Inferior parietal cortex (tissue), 1 donor: ENCODE measurements around the gene SMIM14.
"Not testable (repeated sequence)": the region's sequence is repeated elsewhere in the genome, so short reads cannot be mapped to it uniquely, and the experiment has no call there.

Experiments
- DNase-seq: peaks from one replicate; pipeline ENCODE4 v3.0.0-alpha.2; 2016; ENCODE audit errors: extremely low spot score

Gene SMIM14

GRCh38 chr4:39638354-39639239 is at the start of gene SMIM14:
SMIM14 (minus strand) TSS chr4:39638865; CDS start chr4:39605145, 33,720 bp downstream.
- peak; percentile 97 for DNase-seq

- DNase-seq, result no peak
These were observed 48.3 kb upstream of the SMIM14 start for GRCh38 chr4:39687014-39687413.

GRCh38 chr4:39685990-39686389 is 47.3 kb upstream of the SMIM14 start:
- DNase-seq, result no peak

GRCh38 chr4:39682138-39682537 is 43.5 kb upstream of the SMIM14 start:
- no peak for DNase-seq

GRCh38 chr4:39681003-39681402 is 42.3 kb upstream of the SMIM14 start:
- DNase-seq, result not testable (repeated sequence)

- not testable (repeated sequence) for DNase-seq
These were observed 37.0 kb upstream of the SMIM14 start for GRCh38 chr4:39675681-39676080.

GRCh38 chr4:39670296-39670695 is 31.6 kb upstream of the SMIM14 start:
- not testable (repeated sequence) for DNase-seq

GRCh38 chr4:39668887-39669286 is 30.2 kb upstream of the SMIM14 start:
- no peak for DNase-seq

GRCh38 chr4:39667706-39668105 is 29.0 kb upstream of the SMIM14 start:
- DNase-seq, result no peak

- DNase-seq, result no peak
These were observed 26.4 kb upstream of the SMIM14 start for GRCh38 chr4:39664828-39665731.

GRCh38 chr4:39662683-39663082 is 24.0 kb upstream of the SMIM14 start:
- DNase-seq, result no peak

- no peak for DNase-seq
These were observed 22.1 kb upstream of the SMIM14 start for GRCh38 chr4:39660757-39661156.

GRCh38 chr4:39660045-39660444 is 21.4 kb upstream of the SMIM14 start:
- DNase-seq, result no peak

GRCh38 chr4:39658756-39659155 is 20.1 kb upstream of the SMIM14 start:
- no peak for DNase-seq

- DNase-seq, result no peak
These were observed 18.8 kb upstream of the SMIM14 start for GRCh38 chr4:39657465-39657864.

- DNase-seq, result not testable (repeated sequence)
These were observed 18.0 kb upstream of the SMIM14 start for GRCh38 chr4:39656638-39657037.

GRCh38 chr4:39655876-39656275 is 17.2 kb upstream of the SMIM14 start:
- DNase-seq, result no peak

- DNase-seq, result no peak
These were observed 16.5 kb upstream of the SMIM14 start for GRCh38 chr4:39655211-39655610.

GRCh38 chr4:39651586-39651985 is 12.9 kb upstream of the SMIM14 start:
- not testable (repeated sequence) for DNase-seq

- no peak for DNase-seq
These were observed 11.1 kb upstream of the SMIM14 start for GRCh38 chr4:39649639-39650265.

GRCh38 chr4:39648827-39649558 is 10.3 kb upstream of the SMIM14 start:
- DNase-seq, result no peak
